ENCODE results near the gene SRD5A3. TPM values are rescaled to one million over a fixed set of nuclear protein-coding genes. Genes with fewer than 3 reads are reported as not detected.
"Not testable (repeated sequence)": the region's sequence is repeated elsewhere in the genome, so short reads cannot be mapped to it uniquely, and the experiment has no call there.

Gene SRD5A3
- total RNA-seq, 2 donors from 2014 or later, result 6.7 to 11.5 TPM

- TF ChIP-seq CTCF (IDR thresholded peaks at IDR 0.05) (no peak), POLR2A (IDR thresholded peaks at IDR 0.05) (no peak)
These were observed 1.7 kb downstream of the SRD5A3 start for GRCh38 chr4:55347610-55348228.

GRCh38 chr4:55348466-55348865 is 2.4 kb downstream of the SRD5A3 start:
- intact Hi-C loops (cut with DNase I), result loop anchor here (10.0 kb wide), 1 partner anchor 46 kb away; the partner anchor contains the start of gene TMEM165
- peaks cover 22% of the 10 kb centered on the region for H3K4me1 ChIP-seq
- no peak for ATAC-seq

More at GRCh38 chr4:55347610-55348228, 1.7 kb downstream of the SRD5A3 start:
- no peak for DNase-seq
- H3K9me3 ChIP-seq, result no peaks in the 10 kb centered on the region
- H3K36me3 ChIP-seq (replicated peaks in 1 of 2; ENCODE audit: insufficient read depth in 1 of 2, low read depth in 2 of 2), result no peaks in the 10 kb centered on the region
- H3K4me1 ChIP-seq, result peaks cover 22% of the 10 kb centered on the region
- intact Hi-C loops (cut with DNase I), result loop anchor here (10.0 kb wide), 1 partner anchor 47 kb away; the partner anchor contains the start of gene TMEM165
- H3K27me3 ChIP-seq, result no peaks in the 10 kb centered on the region
- no peak for ATAC-seq
- no peak overlapping the region for H3K4me3 ChIP-seq
- WGBS, 2 donors, result 77 to 78% methylated on average over 3 of the region's 3 CpGs
- peak overlapping the region in 3 of 4 donors; percentile 89 to 98 (median 97) for H3K27ac ChIP-seq

GRCh38 chr4:55350870-55351269 is 4.8 kb downstream of the SRD5A3 start:
- not testable (repeated sequence) for ATAC-seq; H3K4me3 ChIP-seq; H3K27ac ChIP-seq; H3K9me3 ChIP-seq; H3K36me3 ChIP-seq (replicated peaks in 1 of 2; ENCODE audit: insufficient read depth in 1 of 2, low read depth in 2 of 2); H3K27me3 ChIP-seq; DNase-seq
- peaks cover 22% of the 10 kb centered on the region for H3K4me1 ChIP-seq
- intact Hi-C loops (cut with DNase I), result loop anchor here (10.0 kb wide), 1 partner anchor 204 kb away; no protein-coding TSS in a partner anchor
- WGBS, 2 donors, result 88 to 94% methylated on average over 7 to 10 of the region's 10 CpGs

More at GRCh38 chr4:55348466-55348865, 2.4 kb downstream of the SRD5A3 start:
- H3K27ac ChIP-seq, result no peak overlapping the region
- H3K9me3 ChIP-seq, result no peaks in the 10 kb centered on the region
- no peak for DNase-seq
- H3K36me3 ChIP-seq (replicated peaks in 1 of 2; ENCODE audit: insufficient read depth in 1 of 2, low read depth in 2 of 2), result no peaks in the 10 kb centered on the region
- H3K4me3 ChIP-seq, result no peak overlapping the region
- 42 to 46% methylated on average over 3 of the region's 3 CpGs for WGBS, 2 donors
- TF ChIP-seq CTCF (IDR thresholded peaks at IDR 0.05) (no peak), POLR2A (IDR thresholded peaks at IDR 0.05) (no peak)
- no peaks in the 10 kb centered on the region for H3K27me3 ChIP-seq

- H3K27ac ChIP-seq, result no peak overlapping the region
- TF ChIP-seq POLR2A (IDR thresholded peaks at IDR 0.05), result no peak
- no peak for TF ChIP-seq CTCF (IDR thresholded peaks at IDR 0.05)
- no peaks in the 10 kb centered on the region for H3K36me3 ChIP-seq (replicated peaks in 1 of 2; ENCODE audit: insufficient read depth in 1 of 2, low read depth in 2 of 2)
- intact Hi-C loops (cut with DNase I), result loop anchor here (10.0 kb wide), 1 partner anchor 203 kb away; no protein-coding TSS in a partner anchor
- DNase-seq (no peak), ATAC-seq (no peak)
- H3K9me3 ChIP-seq, result no peaks in the 10 kb centered on the region
- no peaks in the 10 kb centered on the region for H3K27me3 ChIP-seq
- peaks cover 20% of the 10 kb centered on the region for H3K4me1 ChIP-seq
- H3K4me3 ChIP-seq, result no peak overlapping the region
These were observed 5.8 kb downstream of the SRD5A3 start for GRCh38 chr4:55351824-55352223.

GRCh38 chr4:55352726-55353125 is 6.7 kb downstream of the SRD5A3 start:
- DNase-seq (no peak), ATAC-seq (no peak)
- Histone ChIP-seq H3K9me3 (no peaks in the 10 kb centered on the region), H3K27me3 (no peaks in the 10 kb centered on the region), H3K27ac (no peak overlapping the region), H3K4me1 (peaks cover 16% of the 10 kb centered on the region), H3K4me3 (no peak overlapping the region), H3K36me3 (replicated peaks in 1 of 2; ENCODE audit: insufficient read depth in 1 of 2, low read depth in 2 of 2) (no peaks in the 10 kb centered on the region)
- TF ChIP-seq CTCF (IDR thresholded peaks at IDR 0.05) (no peak), POLR2A (IDR thresholded peaks at IDR 0.05) (no peak)
- 96 to 98% methylated on average over 2 of the region's 2 CpGs for WGBS, 2 donors
- intact Hi-C loops (cut with DNase I), result loop anchor here (10.0 kb wide), 1 partner anchor 202 kb away; no protein-coding TSS in a partner anchor

GRCh38 chr4:55353228-55353747 is 7.2 kb downstream of the SRD5A3 start:
- WGBS, 2 donors, result 91 to 94% methylated on average over 11 to 13 of the region's 13 CpGs
- ATAC-seq, result not testable (repeated sequence)
- intact Hi-C loops (cut with DNase I), result loop anchor here (10.0 kb wide), 1 partner anchor 202 kb away; no protein-coding TSS in a partner anchor

More at GRCh38 chr4:55353228-55353747, 7.2 kb downstream of the SRD5A3 start:
- H3K27ac ChIP-seq; H3K27me3 ChIP-seq; DNase-seq; H3K36me3 ChIP-seq (replicated peaks in 1 of 2; ENCODE audit: insufficient read depth in 1 of 2, low read depth in 2 of 2); H3K4me3 ChIP-seq; H3K9me3 ChIP-seq: not testable (repeated sequence)
- H3K4me1 ChIP-seq, result peaks cover 11% of the 10 kb centered on the region

Measured in body of pancreas (tissue), 4 donors.